HL-60 (cell line): ENCODE data around the gene LAMA1.

Source experiments
- CTCF ChIP-seq: IDR thresholded peaks from one replicate; pipeline ENCODE4 v1.5.1; 2011; ENCODE audit warnings: low read length, control low read depth, inconsistent platforms; ENCODE audit not compliant: insufficient read depth
- GABPA ChIP-seq: IDR thresholded peaks from 2 replicates; pipeline ENCODE4 v1.6.1; 2012; ENCODE audit warnings: low read depth
- POLR2AphosphoS5 ChIP-seq: IDR thresholded peaks from 2 replicates; pipeline ENCODE4 v1.6.1; 2012; ENCODE audit warnings: low read depth
- REST ChIP-seq: IDR thresholded peaks from 2 replicates; pipeline ENCODE4 v1.6.1; 2012; ENCODE audit warnings: low read depth; ENCODE audit not compliant: insufficient replicate concordance
- SPI1 ChIP-seq: IDR thresholded peaks from 2 replicates; pipeline ENCODE4 v1.6.1; 2012; ENCODE audit warnings: low read depth, mild to moderate bottlenecking, borderline replicate concordance

GRCh38 chr18:6975084-6975483, 142.5 kb downstream of the LAMA1 start:
- no peak for TF ChIP-seq CTCF
- TF ChIP-seq SPI1 = no peak
- no peak for TF ChIP-seq POLR2AphosphoS5
- TF ChIP-seq GABPA = no peak
- no peak for TF ChIP-seq REST
